SK-N-MC (cell line): ENCODE results near the gene CCDC192.

ENCODE experiments used
- DNase-seq: peaks from one replicate; pipeline ENCODE4 v3.0.0-alpha.2; 2011; ENCODE audit warnings: low read depth, low spot score
- H3K27ac ChIP-seq: fragments of 200-600 bp; sonication (generic); 2 replicates; pipeline ENCODE4 v1.5.1; 2016; ENCODE audit warnings: mixed run types
- H3K36me3 ChIP-seq: fragments of 200-600 bp; sonication (generic); 2 replicates; pipeline ENCODE4 v1.6.1; 2017; ENCODE audit warnings: antibody characterized with exemption, low read length, mixed read lengths; ENCODE audit not compliant: insufficient read depth
- H3K4me3 ChIP-seq: fragments of 200-600 bp; sonication (generic); 2 replicates; pipeline ENCODE4 v1.5.1; 2016
- H3K9ac ChIP-seq: fragments of 200-600 bp; sonication (generic); 2 replicates; pipeline ENCODE4 v1.8.0; 2017; ENCODE audit warnings: mixed run types, mixed read lengths; ENCODE audit not compliant: insufficient read length
- H3K9me3 ChIP-seq: fragments of 200-600 bp; sonication (generic); 2 replicates; pipeline ENCODE4 v1.6.1; 2017; ENCODE audit warnings: low read depth, mild to moderate bottlenecking, antibody characterized with exemption, low read length, moderate library complexity, mixed read lengths
- EZH2 ChIP-seq: fragments of 200-600 bp; sonication (generic); IDR thresholded peaks from one replicate; pipeline ENCODE4 v1.6.1; 2017; ENCODE audit warnings: antibody characterized with exemption
- FOXP2 ChIP-seq: optimal IDR thresholded peaks from 2 replicates; pipeline ENCODE3; 2011; ENCODE audit warnings: mild to moderate bottlenecking, moderate library complexity; ENCODE audit not compliant: insufficient read depth; ENCODE audit errors: extremely low read length, control extremely low read depth
- POLR2AphosphoS5 ChIP-seq: IDR thresholded peaks from 2 replicates; pipeline ENCODE4 v1.6.1; 2012; ENCODE audit warnings: mild to moderate bottlenecking, low read depth, low read length, borderline replicate concordance

CCDC192 gene, protein sequence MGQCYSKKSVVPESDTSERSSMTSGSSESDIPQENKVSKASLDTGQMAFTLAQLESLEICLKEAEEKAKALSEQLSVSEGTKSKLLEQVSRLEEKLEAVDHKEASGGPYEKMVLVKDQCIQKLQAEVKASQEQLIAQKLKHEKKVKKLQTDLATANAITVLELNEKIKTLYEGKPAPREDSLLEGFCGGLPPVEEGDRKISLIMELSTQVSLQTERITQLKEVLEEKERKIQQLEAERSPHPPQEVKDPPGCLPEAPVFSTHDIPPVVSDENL

GRCh38 chr5:127702926-127703561 is at the start of gene CCDC192:
Gene CCDC192, plus strand, starts transcription at chr5:127703391. Its CDS starts 55 bp downstream, at chr5:127703446.
- Histone ChIP-seq H3K27ac (no peak within 1 kb of the TSS), H3K9ac (no peak within 1 kb of the TSS), H3K4me3 (no peak within 1 kb of the TSS), H3K9me3 (no peaks in the 10 kb centered on the region), H3K36me3 (no peaks in the 10 kb centered on the region)
- TF ChIP-seq FOXP2 (no peak), POLR2AphosphoS5 (no peak), EZH2 (no peak)
- no peak for DNase-seq

DNA sequence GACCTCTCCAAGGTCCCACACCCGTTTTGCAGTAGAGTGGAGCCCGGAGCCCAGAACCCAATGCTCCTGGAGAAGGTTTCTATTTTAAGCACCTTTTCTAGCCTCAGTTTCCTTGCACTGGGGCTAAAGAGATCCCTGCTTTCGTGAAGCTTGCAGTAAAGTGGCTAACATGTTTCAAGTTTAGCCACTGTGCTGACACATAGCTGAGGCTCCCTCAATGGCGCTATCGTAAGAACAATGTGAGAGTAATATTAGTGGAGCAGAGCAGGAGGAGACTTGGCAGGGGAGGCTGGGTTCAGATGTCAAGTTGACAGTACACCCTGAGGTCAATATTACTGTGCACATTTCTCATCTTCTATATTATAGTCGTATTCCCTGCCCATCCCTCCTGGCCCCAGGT is 46.4 kb upstream of the CCDC192 start:
- no peak overlapping the region for H3K4me3 ChIP-seq
- no peak for DNase-seq
- no peak overlapping the region for H3K27ac ChIP-seq
- H3K36me3 ChIP-seq, result no peaks in the 10 kb centered on the region
- no peak overlapping the region for H3K9ac ChIP-seq
- H3K9me3 ChIP-seq, result no peaks in the 10 kb centered on the region
- TF ChIP-seq FOXP2, result no peak
- TF ChIP-seq POLR2AphosphoS5, result no peak
- TF ChIP-seq EZH2, result no peak

DNA sequence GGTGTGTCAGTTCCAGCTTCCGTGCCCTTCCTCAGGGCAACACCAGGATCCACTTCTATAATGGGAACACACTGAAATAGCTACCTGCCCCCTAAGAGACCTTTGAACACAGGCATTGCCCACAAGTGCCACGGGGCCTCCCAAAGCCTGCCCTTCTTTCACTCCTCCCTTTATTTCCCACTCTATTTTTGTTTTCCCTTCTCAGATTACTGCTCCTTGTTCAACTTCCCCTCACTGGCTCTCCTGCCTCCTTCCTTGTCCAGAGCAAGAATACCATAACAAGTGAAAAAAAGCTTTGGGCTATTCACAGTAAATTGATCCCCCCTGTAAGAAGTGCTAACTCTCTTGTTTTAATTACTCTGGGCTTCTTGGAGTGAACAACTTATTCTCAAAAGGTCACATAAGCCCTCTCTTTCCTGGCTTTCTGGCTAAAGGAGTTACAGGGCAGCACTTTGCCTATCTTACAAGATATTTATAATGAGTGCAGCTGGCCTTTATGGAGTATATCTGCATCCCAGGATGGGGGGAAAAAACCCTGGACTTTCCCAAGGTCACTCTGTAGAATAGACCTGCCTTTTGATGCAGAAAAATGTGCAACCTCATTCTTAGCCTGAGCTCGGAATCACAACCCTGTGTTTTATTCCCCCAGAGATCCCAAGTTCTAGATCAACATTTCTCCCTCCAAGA is 43.0 kb upstream of the CCDC192 start:
- Histone ChIP-seq H3K36me3 (no peaks in the 10 kb centered on the region), H3K27ac (no peak overlapping the region), H3K9ac (no peak overlapping the region), H3K4me3 (no peak overlapping the region), H3K9me3 (no peaks in the 10 kb centered on the region)
- DNase-seq, result no peak
- TF ChIP-seq POLR2AphosphoS5 (no peak), EZH2 (no peak), FOXP2 (no peak)

GRCh38 chr5:127664093-127664492 is 39.1 kb upstream of the CCDC192 start:
- TF ChIP-seq POLR2AphosphoS5, result no peak
- no peak for TF ChIP-seq FOXP2
- no peak for TF ChIP-seq EZH2
- Histone ChIP-seq H3K9ac (no peak overlapping the region), H3K36me3 (no peaks in the 10 kb centered on the region), H3K4me3 (no peak overlapping the region), H3K27ac (no peak overlapping the region), H3K9me3 (no peaks in the 10 kb centered on the region)
- no peak for DNase-seq

- TF ChIP-seq FOXP2 (no peak), POLR2AphosphoS5 (no peak), EZH2 (no peak)
- no peak overlapping the region for H3K27ac ChIP-seq
- no peaks in the 10 kb centered on the region for H3K9me3 ChIP-seq
- H3K9ac ChIP-seq, result no peak overlapping the region
- no peak overlapping the region for H3K4me3 ChIP-seq
- DNase-seq, result no peak
- H3K36me3 ChIP-seq, result no peaks in the 10 kb centered on the region
Observed at GRCh38 chr5:127665641-127666040, 37.5 kb upstream of the CCDC192 start.

- H3K36me3 ChIP-seq, result no peaks in the 10 kb centered on the region
Observed at GRCh38 chr5:127666043-127666716, 37.0 kb upstream of the CCDC192 start.

GRCh38 chr5:127667926-127668325 is 35.3 kb upstream of the CCDC192 start:
- H3K9me3 ChIP-seq, result no peaks in the 10 kb centered on the region
- H3K9ac ChIP-seq, result no peak overlapping the region
- DNase-seq, result no peak
- TF ChIP-seq FOXP2 (no peak), POLR2AphosphoS5 (no peak), EZH2 (no peak)
- H3K27ac ChIP-seq, result no peak overlapping the region
- H3K36me3 ChIP-seq, result no peaks in the 10 kb centered on the region
- H3K4me3 ChIP-seq, result no peak overlapping the region

More at GRCh38 chr5:127666043-127666716, 37.0 kb upstream of the CCDC192 start:
- Histone ChIP-seq H3K27ac (no peak overlapping the region), H3K9ac (no peak overlapping the region), H3K4me3 (no peak overlapping the region), H3K9me3 (no peaks in the 10 kb centered on the region)
- TF ChIP-seq EZH2 (no peak), POLR2AphosphoS5 (no peak), FOXP2 (no peak)
- DNase-seq, result no peak

GRCh38 chr5:127671218-127671617 is 32.0 kb upstream of the CCDC192 start:
- Histone ChIP-seq H3K9me3 (no peaks in the 10 kb centered on the region), H3K9ac (no peak overlapping the region), H3K36me3 (no peaks in the 10 kb centered on the region), H3K27ac (no peak overlapping the region), H3K4me3 (no peak overlapping the region)
- no peak for DNase-seq
- no peak for TF ChIP-seq FOXP2
- no peak for TF ChIP-seq POLR2AphosphoS5
- TF ChIP-seq EZH2, result no peak
